ENCODE results near the gene PLPP7.

DNA sequence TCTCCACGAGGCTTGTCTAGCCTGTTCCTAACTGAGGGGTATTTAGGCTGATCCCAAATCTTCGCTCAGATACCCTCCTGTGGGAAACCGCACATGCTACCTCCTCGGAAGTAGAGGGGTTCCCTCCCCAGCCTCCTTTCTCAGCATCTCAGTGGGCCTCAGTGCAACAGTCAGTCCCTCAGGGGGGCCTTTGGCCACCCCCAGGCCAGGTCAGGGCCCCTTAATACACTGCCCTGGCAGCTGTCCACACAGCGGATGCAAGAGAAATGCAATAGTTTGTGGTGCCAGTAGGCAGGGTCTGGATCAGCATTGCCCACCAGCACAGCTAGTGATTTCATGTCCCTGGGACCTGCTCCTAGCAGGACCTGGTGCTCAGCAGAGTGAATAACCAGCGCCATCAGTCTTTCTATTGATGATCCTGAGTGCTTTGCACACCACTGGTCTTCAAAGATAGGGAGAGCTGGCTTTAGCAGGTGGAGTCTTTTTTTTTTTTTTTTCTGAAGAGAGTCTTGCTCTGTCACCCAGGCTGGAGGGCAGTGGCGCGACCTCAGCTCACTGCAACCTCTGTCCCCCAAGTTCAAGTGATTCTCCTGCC lies 7.5 kb downstream of the PLPP7 start:
- TF ChIP-seq, protein P1, sequence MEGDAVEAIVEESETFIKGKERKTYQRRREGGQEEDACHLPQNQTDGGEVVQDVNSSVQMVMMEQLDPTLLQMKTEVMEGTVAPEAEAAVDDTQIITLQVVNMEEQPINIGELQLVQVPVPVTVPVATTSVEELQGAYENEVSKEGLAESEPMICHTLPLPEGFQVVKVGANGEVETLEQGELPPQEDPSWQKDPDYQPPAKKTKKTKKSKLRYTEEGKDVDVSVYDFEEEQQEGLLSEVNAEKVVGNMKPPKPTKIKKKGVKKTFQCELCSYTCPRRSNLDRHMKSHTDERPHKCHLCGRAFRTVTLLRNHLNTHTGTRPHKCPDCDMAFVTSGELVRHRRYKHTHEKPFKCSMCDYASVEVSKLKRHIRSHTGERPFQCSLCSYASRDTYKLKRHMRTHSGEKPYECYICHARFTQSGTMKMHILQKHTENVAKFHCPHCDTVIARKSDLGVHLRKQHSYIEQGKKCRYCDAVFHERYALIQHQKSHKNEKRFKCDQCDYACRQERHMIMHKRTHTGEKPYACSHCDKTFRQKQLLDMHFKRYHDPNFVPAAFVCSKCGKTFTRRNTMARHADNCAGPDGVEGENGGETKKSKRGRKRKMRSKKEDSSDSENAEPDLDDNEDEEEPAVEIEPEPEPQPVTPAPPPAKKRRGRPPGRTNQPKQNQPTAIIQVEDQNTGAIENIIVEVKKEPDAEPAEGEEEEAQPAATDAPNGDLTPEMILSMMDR (IDR thresholded peaks at IDR 0.05; ENCODE audit: insufficient read depth, low read depth, low read length) = no peak
- TF ChIP-seq EZH2 (IDR thresholded peaks at IDR 0.05; ENCODE audit: insufficient read depth, low read length) = no peak

Data from astrocyte (in vitro differentiated cells and primary cell).